ENCODE data around the gene FERMT1.

Gene FERMT1, protein sequence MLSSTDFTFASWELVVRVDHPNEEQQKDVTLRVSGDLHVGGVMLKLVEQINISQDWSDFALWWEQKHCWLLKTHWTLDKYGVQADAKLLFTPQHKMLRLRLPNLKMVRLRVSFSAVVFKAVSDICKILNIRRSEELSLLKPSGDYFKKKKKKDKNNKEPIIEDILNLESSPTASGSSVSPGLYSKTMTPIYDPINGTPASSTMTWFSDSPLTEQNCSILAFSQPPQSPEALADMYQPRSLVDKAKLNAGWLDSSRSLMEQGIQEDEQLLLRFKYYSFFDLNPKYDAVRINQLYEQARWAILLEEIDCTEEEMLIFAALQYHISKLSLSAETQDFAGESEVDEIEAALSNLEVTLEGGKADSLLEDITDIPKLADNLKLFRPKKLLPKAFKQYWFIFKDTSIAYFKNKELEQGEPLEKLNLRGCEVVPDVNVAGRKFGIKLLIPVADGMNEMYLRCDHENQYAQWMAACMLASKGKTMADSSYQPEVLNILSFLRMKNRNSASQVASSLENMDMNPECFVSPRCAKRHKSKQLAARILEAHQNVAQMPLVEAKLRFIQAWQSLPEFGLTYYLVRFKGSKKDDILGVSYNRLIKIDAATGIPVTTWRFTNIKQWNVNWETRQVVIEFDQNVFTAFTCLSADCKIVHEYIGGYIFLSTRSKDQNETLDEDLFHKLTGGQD

DNA sequence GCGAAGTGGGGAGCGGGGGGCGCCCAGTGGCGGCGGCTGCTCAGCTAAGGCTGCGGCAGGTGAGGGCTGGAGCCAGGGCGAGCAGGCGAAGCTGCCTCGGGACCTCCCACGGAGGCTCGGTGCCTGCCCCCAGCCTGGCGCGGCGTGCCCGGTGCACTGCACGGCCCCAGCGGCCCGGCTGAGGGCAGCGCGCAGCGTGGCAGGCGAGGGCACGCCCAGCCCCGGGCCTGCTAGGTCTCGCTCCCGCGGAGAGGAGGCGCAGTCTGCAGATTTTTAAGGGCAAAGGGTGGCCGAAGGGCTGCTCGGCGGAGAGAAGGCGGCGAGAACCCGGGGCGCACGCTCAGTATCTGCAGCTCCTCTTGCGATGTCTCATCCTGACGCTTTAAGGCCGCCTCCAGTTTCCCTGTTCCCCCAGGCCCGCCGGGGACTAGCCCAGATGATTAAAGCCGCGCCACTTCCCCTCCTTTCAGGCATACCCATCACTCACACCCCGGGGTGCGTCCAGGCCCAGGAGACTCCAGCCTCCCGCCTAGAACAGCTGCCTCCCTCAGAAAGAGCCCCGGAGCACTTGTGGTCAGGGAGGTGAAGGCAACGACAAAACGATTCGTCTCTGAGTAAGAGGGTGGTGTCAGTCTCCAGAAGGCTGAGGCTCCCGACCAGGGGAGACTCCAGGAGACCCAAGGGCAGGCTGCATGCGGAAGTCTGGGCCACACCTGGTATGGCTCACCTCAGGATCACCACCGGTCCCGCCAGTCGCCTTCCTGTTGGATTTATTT lies at the start of gene FERMT1:
Gene FERMT1 (minus strand): TSS at position 158 of the 776 bp plus-strand sequence. CDS start 3,476 bp downstream, outside the sequence.
- peak within 1 kb of the TSS; percentile 52 for H3K4me3 ChIP-seq (ENCODE audit: low read depth, low read length)

GRCh38 chr20:6169251-6169650 lies 46.4 kb upstream of the FERMT1 start:
- no peak overlapping the region for H3K4me3 ChIP-seq (ENCODE audit: low read depth, low read length)

- H3K4me3 ChIP-seq (ENCODE audit: low read depth, low read length) = no peak overlapping the region
Observed at GRCh38 chr20:6168204-6168603, 45.4 kb upstream of the FERMT1 start.

DNA sequence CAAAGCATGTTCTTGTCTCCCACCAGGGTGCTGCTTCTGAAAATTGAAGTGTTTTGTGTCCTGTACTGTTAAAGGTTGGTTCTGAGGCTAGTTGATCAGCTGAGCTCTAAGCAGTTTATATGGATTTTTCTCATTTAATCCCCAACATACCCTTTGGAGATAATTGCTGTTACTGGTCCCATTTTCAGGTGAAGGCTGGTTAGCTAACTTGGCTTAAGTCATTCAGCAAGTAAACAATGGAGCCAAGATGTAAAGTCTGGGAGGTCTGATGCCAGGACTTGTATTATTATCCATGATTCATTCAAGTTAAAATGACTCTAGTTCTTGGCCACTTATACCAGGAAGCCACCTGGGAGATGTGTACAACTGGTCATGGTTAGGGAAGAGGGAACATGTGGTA lies 42.5 kb upstream of the FERMT1 start:
- H3K4me3 ChIP-seq (ENCODE audit: low read depth, low read length) = no peak overlapping the region

DNA sequence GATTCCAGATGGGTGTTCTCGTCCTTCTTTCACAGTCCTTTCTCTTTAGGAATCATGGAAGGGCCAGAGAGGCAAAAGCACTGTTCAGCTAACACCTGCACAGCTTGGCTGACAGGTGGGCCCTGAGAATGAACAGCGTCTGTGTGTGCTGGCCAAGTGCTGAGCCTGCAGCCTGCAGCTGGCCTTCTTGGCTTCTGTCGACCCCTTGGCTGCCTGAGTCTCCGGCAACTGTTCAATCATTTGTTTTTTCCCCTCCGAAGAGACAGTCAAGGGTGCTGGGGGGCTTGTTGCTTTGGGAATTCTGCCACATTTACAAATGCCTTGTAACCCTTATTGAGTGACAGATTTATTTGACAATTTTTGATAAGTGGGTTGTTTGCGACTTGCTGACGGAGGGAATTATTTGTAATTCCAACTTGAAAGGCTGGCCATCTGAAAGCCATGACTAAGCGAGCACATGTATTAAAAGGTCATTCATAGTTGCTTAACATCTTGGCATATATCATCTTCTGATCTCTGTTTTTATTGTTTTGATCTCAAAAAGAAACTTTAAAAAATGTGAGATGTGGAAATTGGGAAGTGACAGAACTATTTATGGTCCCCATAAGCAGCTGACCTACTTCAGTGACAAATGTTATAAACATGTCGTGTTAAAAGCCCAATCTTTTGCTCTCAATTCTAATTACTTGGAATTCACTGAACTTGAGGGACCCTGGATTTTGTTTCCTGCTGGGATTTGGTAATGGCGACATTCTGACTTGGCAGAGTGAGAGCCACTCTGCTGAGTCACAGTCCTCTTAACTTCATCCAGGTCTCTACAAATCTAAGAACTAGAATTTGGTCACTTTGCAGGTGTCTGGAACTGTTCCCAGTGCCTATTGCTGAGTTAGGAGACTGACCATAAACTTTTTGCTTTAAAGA lies 41.9 kb upstream of the FERMT1 start:
- no peak overlapping the region for H3K4me3 ChIP-seq (ENCODE audit: low read depth, low read length)

GRCh38 chr20:6160736-6161135 lies 37.9 kb upstream of the FERMT1 start:
- H3K4me3 ChIP-seq (ENCODE audit: low read depth, low read length) = no peak overlapping the region

DNA sequence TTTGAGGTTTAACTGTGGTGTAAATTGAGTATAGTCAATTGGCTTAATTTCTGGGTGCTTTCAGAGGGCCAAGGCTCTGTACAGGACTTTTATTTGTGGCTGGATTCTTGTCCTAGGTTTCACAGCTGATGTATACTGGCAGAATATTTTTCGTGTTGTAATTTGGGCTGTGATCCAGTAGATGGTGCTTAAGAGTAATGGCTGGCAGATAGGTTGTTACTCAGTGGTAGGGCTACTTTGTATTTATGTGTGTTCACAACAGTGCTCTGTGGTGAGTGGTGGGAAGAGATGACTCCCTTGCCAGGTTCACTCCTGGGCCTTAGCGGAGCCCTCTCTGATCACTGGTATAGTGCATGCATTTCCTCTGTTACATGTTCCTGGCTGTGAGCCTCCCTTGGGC lies 34.5 kb upstream of the FERMT1 start:
- no peak overlapping the region for H3K4me3 ChIP-seq (ENCODE audit: low read depth, low read length)

DNA sequence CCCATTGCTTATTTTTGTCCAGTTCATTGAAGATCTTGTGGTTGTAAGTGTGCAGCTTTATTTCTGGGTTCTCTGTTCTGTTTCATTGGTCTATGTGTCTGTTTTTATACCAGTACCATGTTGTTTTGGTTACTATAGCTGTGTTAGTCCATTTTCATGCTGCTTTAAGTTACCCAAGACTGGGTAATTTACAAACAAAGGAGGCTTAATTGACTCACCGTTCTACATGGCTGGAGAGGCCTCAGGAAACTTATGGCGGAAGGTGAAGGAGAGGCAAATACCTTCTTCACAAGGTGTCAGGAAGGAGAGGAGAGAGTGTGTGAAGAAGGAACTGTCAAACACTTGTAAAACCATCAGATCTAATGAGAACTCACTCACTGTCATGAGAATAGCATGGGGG lies 29.9 kb upstream of the FERMT1 start:
- H3K4me3 ChIP-seq (ENCODE audit: low read depth, low read length) = no peak overlapping the region

DNA sequence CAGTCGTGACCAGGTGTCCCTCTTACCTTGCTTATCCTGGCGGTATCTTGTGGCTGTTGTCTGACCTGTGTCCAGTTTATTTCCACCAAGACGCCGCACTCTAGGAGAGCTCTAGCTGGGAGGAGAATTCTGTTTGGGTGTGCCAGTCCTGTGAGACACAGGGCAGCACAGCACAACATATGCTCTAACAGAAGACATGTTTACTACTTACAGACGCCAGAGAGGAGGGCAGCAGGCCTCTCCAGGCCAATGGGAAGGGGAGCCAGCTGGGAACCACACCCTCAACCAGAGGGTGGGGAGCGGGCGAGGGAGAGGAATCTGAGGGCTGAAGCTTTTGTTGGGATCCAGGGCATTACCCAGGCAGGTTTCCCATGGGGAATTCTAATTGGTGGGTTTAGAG lies 25.2 kb upstream of the FERMT1 start:
- H3K4me3 ChIP-seq (ENCODE audit: low read depth, low read length) = no peak overlapping the region

GRCh38 chr20:6142348-6142993 lies 19.6 kb upstream of the FERMT1 start:
- H3K4me3 ChIP-seq (ENCODE audit: low read depth, low read length) = no peak overlapping the region

DNA sequence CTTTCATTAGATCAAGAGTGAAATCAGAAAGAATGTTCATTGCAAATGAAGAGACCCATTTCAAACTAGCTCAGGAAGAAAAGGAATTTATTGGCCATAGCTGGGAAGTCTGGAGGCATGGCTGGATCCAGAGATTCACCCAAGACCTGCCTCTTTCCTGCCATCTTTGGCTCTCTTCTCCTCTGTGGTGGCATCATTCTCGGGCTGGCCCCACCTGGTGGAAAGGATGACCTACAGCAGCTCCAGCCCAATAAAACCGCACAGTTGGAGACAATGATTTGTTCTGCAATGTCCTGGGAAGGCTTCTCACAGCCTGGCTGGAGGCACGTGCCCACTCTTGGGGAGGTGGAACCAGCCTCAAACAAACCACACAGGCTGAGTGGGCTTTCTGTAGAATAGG lies 18.1 kb upstream of the FERMT1 start:
- H3K4me3 ChIP-seq (ENCODE audit: low read depth, low read length) = no peak overlapping the region

DNA sequence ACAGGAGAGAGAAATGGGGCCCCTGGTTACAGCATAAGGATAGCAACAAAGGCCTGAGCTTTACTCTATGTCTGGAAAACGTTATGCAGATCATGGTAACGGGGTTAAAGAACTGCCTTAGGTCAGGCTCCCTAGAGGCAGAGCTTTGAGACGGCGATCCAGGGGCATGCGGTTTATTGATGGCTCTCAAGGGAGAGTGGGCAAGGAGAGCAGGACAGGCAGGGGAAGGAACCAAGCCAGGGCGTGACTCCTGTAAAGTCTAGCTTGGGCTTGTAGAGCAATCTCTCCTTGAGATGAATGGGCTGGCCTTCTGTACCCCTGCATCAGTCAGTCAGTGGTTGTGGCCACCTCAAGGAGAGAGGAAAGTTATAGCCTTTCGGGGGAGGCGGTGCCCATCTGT lies 12.5 kb upstream of the FERMT1 start:
- no peak overlapping the region for H3K4me3 ChIP-seq (ENCODE audit: low read depth, low read length)

DNA sequence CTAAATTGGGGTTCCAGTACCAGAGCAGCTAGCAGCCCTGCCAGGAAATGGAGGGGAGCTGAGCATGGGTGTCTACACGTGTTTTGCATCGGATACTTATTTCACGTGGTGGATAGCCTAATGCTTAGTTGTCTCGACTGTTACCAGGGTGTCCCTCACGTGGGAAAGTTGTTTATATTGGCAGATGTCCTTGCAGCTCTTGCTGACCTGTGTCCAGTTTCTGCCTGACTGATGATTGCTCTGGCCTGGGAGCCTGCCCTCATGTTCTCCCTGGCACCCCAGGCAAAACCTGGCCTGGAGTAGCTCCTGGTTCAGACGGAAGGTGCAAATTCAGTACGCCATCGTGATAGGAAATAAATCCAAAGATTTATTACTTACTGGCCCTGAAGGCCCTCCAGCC lies 11.8 kb upstream of the FERMT1 start:
- H3K4me3 ChIP-seq (ENCODE audit: low read depth, low read length) = no peak overlapping the region

- H3K4me3 ChIP-seq (ENCODE audit: low read depth, low read length) = no peak overlapping the region
Observed at GRCh38 chr20:6130045-6130444, 7.2 kb upstream of the FERMT1 start.

DNA sequence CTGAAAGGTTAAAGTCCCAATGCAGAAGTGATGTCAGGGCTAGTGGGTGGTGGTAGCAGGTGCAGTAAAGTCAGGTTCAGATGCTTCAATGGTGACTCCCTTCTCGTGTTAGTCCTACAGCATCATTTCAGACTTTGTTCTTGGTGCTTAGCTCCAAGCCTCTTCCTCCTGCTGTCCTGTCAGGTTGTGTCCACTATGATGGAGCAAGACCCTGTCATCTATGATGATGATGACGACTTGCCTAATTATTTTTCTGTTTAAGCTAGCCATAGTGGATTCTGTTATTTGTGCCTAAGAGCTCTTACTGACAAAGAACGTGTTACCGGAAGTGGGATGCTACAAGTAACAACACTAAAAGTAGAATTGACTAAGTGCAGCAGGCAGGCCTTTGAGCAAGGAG lies 5.0 kb upstream of the FERMT1 start:
- H3K4me3 ChIP-seq (ENCODE audit: low read depth, low read length) = no peak overlapping the region

DNA sequence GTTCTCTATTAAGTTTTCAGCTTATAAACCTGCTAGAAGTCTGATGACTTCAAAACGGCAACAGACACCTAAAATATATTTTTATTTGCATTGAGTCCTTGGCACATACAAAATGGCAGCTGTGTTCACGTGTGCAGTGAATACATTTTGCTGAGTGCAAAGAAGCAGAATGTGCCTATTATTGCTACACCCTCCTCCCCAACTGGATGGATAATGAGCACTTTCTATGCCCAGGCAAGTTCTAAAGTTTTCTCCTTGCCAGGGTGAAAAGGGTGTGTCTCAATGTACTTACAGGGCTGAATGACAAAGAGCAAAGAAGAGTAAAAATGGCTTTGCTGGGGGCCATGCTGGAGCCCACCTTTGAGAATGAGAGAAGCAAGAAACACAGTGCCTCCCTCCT lies 4.0 kb upstream of the FERMT1 start:
- no peak overlapping the region for H3K4me3 ChIP-seq (ENCODE audit: low read depth, low read length)

- no peak overlapping the region for H3K4me3 ChIP-seq (ENCODE audit: low read depth, low read length)
Observed at GRCh38 chr20:6123649-6124014, 802 bp upstream of the FERMT1 start.

GRCh38 chr20:6122111-6122872 lies 538 bp downstream of the FERMT1 start:
- peak overlapping the region; percentile 52 for H3K4me3 ChIP-seq (ENCODE audit: low read depth, low read length)

GRCh38 chr20:6121504-6121903 lies 1.3 kb downstream of the FERMT1 start:
- H3K4me3 ChIP-seq (ENCODE audit: low read depth, low read length) = no peak overlapping the region
